ENCODE data around the gene AUTS2.
"Not testable (repeated sequence)": the region's sequence is repeated elsewhere in the genome, so short reads cannot be mapped to it uniquely, and the experiment has no call there.

Gene AUTS2

DNA sequence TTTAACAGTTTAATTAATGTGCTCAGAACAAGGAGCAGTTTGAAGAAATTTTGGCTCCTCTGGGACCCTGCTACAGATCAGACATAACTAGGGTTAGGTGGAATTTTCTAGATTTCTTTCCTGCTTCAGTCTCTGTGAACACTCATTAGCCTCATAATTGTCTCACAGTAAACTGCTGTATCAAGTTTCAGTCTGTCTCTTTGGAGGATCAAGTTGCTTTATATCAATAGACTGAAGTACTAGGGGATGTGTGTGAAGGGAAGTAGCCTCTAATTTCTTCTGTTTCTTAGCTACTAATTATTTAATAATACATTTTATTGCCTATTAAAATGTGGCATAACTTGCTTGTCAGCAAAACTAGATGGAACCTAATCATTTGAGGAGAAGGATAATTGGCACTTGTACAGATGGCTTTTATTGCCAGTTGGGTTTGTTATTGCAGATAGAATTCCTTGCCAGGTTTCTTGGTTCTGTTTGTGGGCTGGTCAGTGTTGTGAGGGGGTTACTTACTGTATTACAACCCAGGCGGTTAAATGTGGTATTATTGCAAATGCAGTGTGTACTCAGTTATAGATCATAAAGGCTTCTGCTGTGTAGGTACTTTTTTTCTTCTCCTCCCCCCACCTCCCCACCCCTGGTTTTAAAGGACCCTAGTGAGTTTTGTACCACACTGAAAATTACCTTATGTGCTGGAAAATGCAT is 758.0 kb downstream of the AUTS2 start:
- Histone ChIP-seq H3K4me1 (ENCODE audit: control insufficient read depth, insufficient read depth, low read length, poor library complexity, severe bottlenecking) (peaks cover 7% of the 10 kb centered on the region), H3K36me3 (ENCODE audit: control insufficient read depth, insufficient read depth, low read length) (no peaks in the 10 kb centered on the region), H3K4me3 (ENCODE audit: insufficient read depth, low read depth, low read length, poor library complexity, severe bottlenecking) (no peak overlapping the region), H3K27ac (ENCODE audit: insufficient read depth, low read length, poor library complexity, severe bottlenecking) (no peak overlapping the region), H3K9me3 (ENCODE audit: control insufficient read depth, low read length) (no peaks in the 10 kb centered on the region), H3K27me3 (replicated peaks; ENCODE audit: control insufficient read depth, insufficient read depth, low read length, poor library complexity, severe bottlenecking) (no peaks in the 10 kb centered on the region)
- DNase-seq: no peak

DNA sequence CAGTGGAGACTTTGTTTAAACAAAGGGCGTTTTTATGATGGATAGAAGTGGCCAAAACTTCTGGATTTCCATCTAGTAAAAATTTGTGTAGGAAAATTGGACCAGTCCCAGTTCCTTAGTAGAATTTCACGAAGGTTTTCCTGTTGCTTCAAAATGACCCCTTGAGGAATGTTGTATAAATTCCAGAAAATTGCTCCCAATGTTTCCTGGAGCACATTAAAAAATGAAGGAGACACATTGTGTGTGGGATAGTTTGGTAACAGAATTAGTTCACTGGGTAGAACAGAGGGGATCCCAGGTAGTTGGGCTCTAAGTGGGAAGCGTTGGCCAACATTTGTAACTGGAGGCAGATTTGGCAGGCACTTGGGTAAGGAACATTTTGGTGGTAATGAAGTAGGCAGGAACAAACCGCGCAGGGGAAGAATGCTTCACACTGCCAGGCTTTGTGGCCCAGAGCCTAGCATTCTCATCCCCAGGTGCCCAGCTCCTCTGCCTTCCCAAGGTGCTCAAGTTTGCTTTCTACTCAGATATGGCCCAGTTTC is 758.6 kb downstream of the AUTS2 start:
- no peak overlapping the region for H3K4me3 ChIP-seq (ENCODE audit: insufficient read depth, low read depth, low read length, poor library complexity, severe bottlenecking)
- no peak for DNase-seq
- no peaks in the 10 kb centered on the region for H3K36me3 ChIP-seq (ENCODE audit: control insufficient read depth, insufficient read depth, low read length)
- H3K27me3 ChIP-seq (replicated peaks; ENCODE audit: control insufficient read depth, insufficient read depth, low read length, poor library complexity, severe bottlenecking): no peaks in the 10 kb centered on the region
- peaks cover 9% of the 10 kb centered on the region for H3K4me1 ChIP-seq (ENCODE audit: control insufficient read depth, insufficient read depth, low read length, poor library complexity, severe bottlenecking)
- no peaks in the 10 kb centered on the region for H3K9me3 ChIP-seq (ENCODE audit: control insufficient read depth, low read length)
- H3K27ac ChIP-seq (ENCODE audit: insufficient read depth, low read length, poor library complexity, severe bottlenecking): no peak overlapping the region

DNA sequence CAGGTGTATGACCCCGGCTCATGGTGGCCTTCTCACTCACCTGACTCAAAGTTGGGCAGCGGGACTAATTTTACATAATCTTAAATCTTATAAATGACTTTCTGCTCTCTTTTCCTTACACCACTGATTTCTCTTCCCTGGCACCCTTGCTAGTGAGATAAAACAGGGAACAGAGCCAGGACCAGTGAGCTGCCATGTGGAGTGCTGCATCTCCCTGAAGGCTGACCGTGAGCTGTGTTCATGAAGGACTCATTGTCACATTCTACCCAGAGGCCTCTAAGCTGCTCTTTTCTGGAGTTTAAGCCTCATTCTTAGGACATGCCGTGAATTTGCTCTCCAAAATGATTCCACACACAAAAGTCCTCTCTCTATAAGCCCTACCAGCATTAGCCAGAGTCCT is 762.3 kb downstream of the AUTS2 start:
- H3K36me3 ChIP-seq (ENCODE audit: control insufficient read depth, insufficient read depth, low read length): no peaks in the 10 kb centered on the region
- peaks cover 8% of the 10 kb centered on the region for H3K4me1 ChIP-seq (ENCODE audit: control insufficient read depth, insufficient read depth, low read length, poor library complexity, severe bottlenecking)
- H3K27me3 ChIP-seq (replicated peaks; ENCODE audit: control insufficient read depth, insufficient read depth, low read length, poor library complexity, severe bottlenecking): no peaks in the 10 kb centered on the region
- H3K27ac ChIP-seq (ENCODE audit: insufficient read depth, low read length, poor library complexity, severe bottlenecking): no peak overlapping the region
- no peak overlapping the region for H3K4me3 ChIP-seq (ENCODE audit: insufficient read depth, low read depth, low read length, poor library complexity, severe bottlenecking)
- no peaks in the 10 kb centered on the region for H3K9me3 ChIP-seq (ENCODE audit: control insufficient read depth, low read length)
- DNase-seq: no peak

DNA sequence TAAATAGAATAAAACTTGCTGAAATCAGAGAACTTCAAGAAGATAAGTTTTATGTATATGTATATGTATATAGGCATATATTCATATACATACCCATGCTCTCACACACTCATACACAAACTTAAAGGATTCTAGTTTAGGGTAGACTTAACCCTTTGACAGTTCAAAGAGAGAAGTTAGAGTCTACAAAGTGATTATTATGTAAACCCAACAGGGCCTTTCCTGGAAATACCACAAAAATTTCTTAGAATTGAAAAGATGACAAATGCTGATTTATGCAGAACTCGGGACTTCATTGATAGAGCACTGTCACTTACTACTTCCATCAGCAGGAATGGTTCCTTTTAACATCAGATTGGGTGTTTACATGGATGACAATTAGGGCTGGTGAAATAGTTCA is 763.5 kb downstream of the AUTS2 start:
- H3K27ac ChIP-seq (ENCODE audit: insufficient read depth, low read length, poor library complexity, severe bottlenecking): no peak overlapping the region
- H3K27me3 ChIP-seq (replicated peaks; ENCODE audit: control insufficient read depth, insufficient read depth, low read length, poor library complexity, severe bottlenecking): no peaks in the 10 kb centered on the region
- peaks cover 5% of the 10 kb centered on the region for H3K4me1 ChIP-seq (ENCODE audit: control insufficient read depth, insufficient read depth, low read length, poor library complexity, severe bottlenecking)
- DNase-seq: no peak
- H3K36me3 ChIP-seq (ENCODE audit: control insufficient read depth, insufficient read depth, low read length): no peaks in the 10 kb centered on the region
- H3K4me3 ChIP-seq (ENCODE audit: insufficient read depth, low read depth, low read length, poor library complexity, severe bottlenecking): no peak overlapping the region
- no peaks in the 10 kb centered on the region for H3K9me3 ChIP-seq (ENCODE audit: control insufficient read depth, low read length)

DNA sequence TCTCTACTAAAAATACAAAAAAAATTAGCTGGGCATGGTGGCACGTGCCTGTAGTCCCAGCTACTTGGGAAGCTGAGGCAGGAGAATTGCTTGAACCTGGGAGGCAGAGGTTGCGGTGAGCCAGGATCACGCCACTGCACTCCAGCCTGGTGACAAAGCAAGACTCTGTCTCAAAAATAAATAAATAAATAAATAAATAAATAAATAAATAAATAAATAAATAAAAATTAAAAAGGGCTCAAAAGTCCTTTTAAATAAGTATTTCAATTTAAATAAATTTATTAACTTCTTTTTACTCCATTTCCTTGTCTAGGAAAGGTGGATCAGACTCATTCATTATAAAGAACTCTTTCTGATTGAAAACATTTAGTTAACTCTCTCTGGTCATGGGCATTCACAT is 766.1 kb downstream of the AUTS2 start:
- DNase-seq: not testable (repeated sequence)

DNA sequence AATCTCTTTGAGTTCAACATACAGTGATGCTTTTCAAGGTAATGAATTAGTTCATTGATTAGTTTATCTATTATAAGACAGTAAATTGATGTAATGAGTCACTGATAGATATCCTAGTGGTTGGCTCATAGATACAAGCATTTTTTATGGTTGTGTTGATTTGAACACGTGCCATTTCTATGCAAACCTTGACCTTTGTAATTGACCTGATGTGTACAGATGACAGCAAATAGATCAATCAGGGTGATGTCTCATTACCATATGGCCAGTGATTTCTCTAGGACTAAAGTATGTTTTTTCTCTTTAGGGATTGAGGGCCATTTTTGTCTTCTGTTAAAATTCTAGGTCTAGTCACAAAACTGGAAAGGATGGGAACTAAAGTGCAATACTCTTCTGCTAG is 773.4 kb downstream of the AUTS2 start:
- Histone ChIP-seq H3K4me1 (ENCODE audit: control insufficient read depth, insufficient read depth, low read length, poor library complexity, severe bottlenecking) (no peaks in the 10 kb centered on the region), H3K4me3 (ENCODE audit: insufficient read depth, low read depth, low read length, poor library complexity, severe bottlenecking) (no peak overlapping the region), H3K27me3 (replicated peaks; ENCODE audit: control insufficient read depth, insufficient read depth, low read length, poor library complexity, severe bottlenecking) (no peaks in the 10 kb centered on the region), H3K9me3 (ENCODE audit: control insufficient read depth, low read length) (no peaks in the 10 kb centered on the region), H3K36me3 (ENCODE audit: control insufficient read depth, insufficient read depth, low read length) (no peaks in the 10 kb centered on the region), H3K27ac (ENCODE audit: insufficient read depth, low read length, poor library complexity, severe bottlenecking) (no peak overlapping the region)
- no peak for DNase-seq

More for the DNA sequence above, 766.1 kb downstream of the AUTS2 start:
- not testable (repeated sequence) for H3K27ac ChIP-seq (ENCODE audit: insufficient read depth, low read length, poor library complexity, severe bottlenecking); H3K36me3 ChIP-seq (ENCODE audit: control insufficient read depth, insufficient read depth, low read length); H3K4me3 ChIP-seq (ENCODE audit: insufficient read depth, low read depth, low read length, poor library complexity, severe bottlenecking); H3K27me3 ChIP-seq (replicated peaks; ENCODE audit: control insufficient read depth, insufficient read depth, low read length, poor library complexity, severe bottlenecking); H3K9me3 ChIP-seq (ENCODE audit: control insufficient read depth, low read length); H3K4me1 ChIP-seq (ENCODE audit: control insufficient read depth, insufficient read depth, low read length, poor library complexity, severe bottlenecking)

DNA sequence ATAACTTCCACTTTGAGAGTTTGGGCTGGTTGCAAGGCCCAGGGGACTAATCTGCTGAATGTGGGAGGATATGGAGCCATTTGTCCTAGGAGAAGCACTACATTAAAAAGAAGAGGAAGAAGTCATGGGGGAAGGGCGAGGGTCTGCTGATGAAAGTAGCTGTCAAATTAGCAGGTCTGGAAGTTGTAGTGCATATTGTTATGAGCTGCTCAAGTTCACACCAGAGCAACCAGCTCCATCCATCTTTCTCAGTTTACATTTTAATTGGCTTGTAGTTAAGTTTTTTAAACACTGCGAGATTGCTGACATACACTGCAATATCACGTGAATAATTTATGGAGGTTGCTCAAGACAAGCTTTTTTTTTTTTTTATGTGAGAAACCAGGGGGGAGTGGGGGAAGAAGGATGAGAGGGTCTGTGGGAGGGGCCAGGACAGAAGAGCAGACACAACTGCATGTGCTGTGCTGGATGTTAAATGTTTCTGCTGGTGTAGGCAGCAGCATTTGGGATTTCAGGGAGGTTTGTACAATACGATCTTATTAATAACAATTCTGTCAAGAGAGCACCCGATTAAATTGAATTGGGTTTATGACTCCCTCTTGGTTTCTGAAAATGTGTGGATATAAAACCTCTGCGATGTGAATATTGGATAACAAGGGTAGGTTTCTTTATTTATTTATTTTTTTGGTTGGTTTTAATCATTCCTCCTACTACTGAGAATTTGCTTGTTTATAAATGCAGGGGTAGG is 774.7 kb downstream of the AUTS2 start:
- Histone ChIP-seq H3K4me1 (ENCODE audit: control insufficient read depth, insufficient read depth, low read length, poor library complexity, severe bottlenecking) (no peaks in the 10 kb centered on the region), H3K27me3 (replicated peaks; ENCODE audit: control insufficient read depth, insufficient read depth, low read length, poor library complexity, severe bottlenecking) (no peaks in the 10 kb centered on the region), H3K36me3 (ENCODE audit: control insufficient read depth, insufficient read depth, low read length) (no peaks in the 10 kb centered on the region), H3K27ac (ENCODE audit: insufficient read depth, low read length, poor library complexity, severe bottlenecking) (no peak overlapping the region), H3K4me3 (ENCODE audit: insufficient read depth, low read depth, low read length, poor library complexity, severe bottlenecking) (no peak overlapping the region), H3K9me3 (ENCODE audit: control insufficient read depth, low read length) (no peaks in the 10 kb centered on the region)
- no peak for DNase-seq

DNA sequence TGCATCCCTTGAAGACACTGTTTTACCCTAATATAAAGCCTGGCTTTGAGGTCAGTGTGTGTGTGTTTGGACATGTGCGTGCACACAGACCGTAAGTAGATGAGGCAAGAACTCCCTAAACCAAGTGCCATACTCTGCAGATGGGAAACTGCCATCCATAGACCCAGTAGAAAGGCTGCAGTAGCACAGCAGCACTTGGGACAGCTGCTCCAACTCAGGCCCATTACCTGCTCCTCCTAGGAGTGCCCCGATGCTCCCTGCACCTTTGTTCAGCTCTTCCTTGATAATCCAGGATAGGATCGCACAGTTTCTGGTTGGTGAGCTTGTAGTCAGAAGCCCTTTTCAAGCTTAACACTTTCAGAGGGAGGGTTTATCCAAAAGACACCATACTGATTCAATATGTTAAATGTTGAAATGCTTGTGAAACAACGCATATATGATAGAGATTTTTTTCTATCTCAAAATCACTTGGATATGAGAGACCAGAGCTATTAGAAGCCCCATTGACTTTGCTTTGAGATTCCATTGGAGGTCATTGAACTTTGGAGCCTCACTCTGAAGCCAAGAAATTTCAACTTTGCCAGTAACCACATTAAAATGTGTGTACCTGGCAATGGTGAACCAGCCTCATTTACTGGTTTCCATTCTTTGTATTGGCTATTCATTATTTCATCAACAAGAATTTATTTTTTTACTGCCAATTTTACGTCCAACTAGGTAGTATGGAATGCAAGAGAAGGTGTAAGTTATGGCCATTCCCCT is 776.7 kb downstream of the AUTS2 start:
- H3K9me3 ChIP-seq (ENCODE audit: control insufficient read depth, low read length): no peaks in the 10 kb centered on the region
- no peak overlapping the region for H3K4me3 ChIP-seq (ENCODE audit: insufficient read depth, low read depth, low read length, poor library complexity, severe bottlenecking)
- no peaks in the 10 kb centered on the region for H3K4me1 ChIP-seq (ENCODE audit: control insufficient read depth, insufficient read depth, low read length, poor library complexity, severe bottlenecking)
- DNase-seq: no peak
- H3K36me3 ChIP-seq (ENCODE audit: control insufficient read depth, insufficient read depth, low read length): no peaks in the 10 kb centered on the region
- H3K27ac ChIP-seq (ENCODE audit: insufficient read depth, low read length, poor library complexity, severe bottlenecking): no peak overlapping the region
- no peaks in the 10 kb centered on the region for H3K27me3 ChIP-seq (replicated peaks; ENCODE audit: control insufficient read depth, insufficient read depth, low read length, poor library complexity, severe bottlenecking)

DNA sequence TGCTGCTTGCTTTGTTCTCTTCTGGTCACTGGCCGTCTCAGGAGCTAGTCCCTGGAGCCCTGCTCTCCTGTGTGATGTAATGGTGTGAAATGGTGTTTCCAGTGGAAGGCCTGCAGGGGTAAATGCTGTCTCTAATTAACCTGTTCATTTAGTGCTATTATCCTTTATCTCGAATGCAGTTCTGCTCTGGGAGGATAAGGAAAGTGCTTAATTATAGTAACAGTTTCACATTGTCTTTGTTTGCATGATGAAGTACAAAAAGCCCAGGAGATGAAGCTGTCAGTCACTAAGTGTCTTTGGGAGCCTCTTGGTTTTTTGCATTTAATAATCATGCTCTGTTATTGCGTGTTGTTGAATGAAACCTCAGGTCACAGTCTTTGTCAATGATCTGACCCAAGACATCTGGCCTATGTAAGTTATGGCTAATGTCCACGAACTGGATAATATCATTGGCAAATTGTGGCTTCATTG is 778.3 kb downstream of the AUTS2 start:
- DNase-seq: no peak
- Histone ChIP-seq H3K36me3 (ENCODE audit: control insufficient read depth, insufficient read depth, low read length) (no peaks in the 10 kb centered on the region), H3K27me3 (replicated peaks; ENCODE audit: control insufficient read depth, insufficient read depth, low read length, poor library complexity, severe bottlenecking) (no peaks in the 10 kb centered on the region), H3K4me3 (ENCODE audit: insufficient read depth, low read depth, low read length, poor library complexity, severe bottlenecking) (no peak overlapping the region), H3K4me1 (ENCODE audit: control insufficient read depth, insufficient read depth, low read length, poor library complexity, severe bottlenecking) (no peaks in the 10 kb centered on the region), H3K9me3 (ENCODE audit: control insufficient read depth, low read length) (no peaks in the 10 kb centered on the region), H3K27ac (ENCODE audit: insufficient read depth, low read length, poor library complexity, severe bottlenecking) (no peak overlapping the region)
